GM10266 (cell line): ENCODE results near the gene RSKR.

Experiments
- DNase-seq: peaks from one replicate; pipeline ENCODE4 v3.0.0; 2012; ENCODE audit errors: extremely low spot score
- CTCF ChIP-seq: IDR thresholded peaks from 2 replicates; pipeline ENCODE4 v1.5.1; 2012; ENCODE audit warnings: mild to moderate bottlenecking, low read depth; ENCODE audit not compliant: control insufficient read depth, insufficient read depth; ENCODE audit errors: missing control alignments

The RSKR gene

GRCh38 chr17:28571361-28572122 lies 42.4 kb downstream of the RSKR start, which contains the start of gene PIGS:
PIGS (minus strand) TSS chr17:28571524; CDS start chr17:28571496, 28 bp downstream.
- DNase-seq, result peak; percentile 90
- TF ChIP-seq CTCF, result no peak

GRCh38 chr17:28570716-28571360 lies 43.1 kb downstream of the RSKR start:
- DNase-seq, result no peak
- TF ChIP-seq CTCF, result no peak

- no peak for DNase-seq
These were observed 44.5 kb downstream of the RSKR start for GRCh38 chr17:28569446-28569845.

GRCh38 chr17:28567604-28568003 lies 46.4 kb downstream of the RSKR start:
- peak; percentile 60 for DNase-seq
- no peak for TF ChIP-seq CTCF

More at GRCh38 chr17:28569446-28569845, 44.5 kb downstream of the RSKR start:
- no peak for TF ChIP-seq CTCF

GRCh38 chr17:28563475-28563874 lies 50.5 kb downstream of the RSKR start:
- DNase-seq, result no peak
- TF ChIP-seq CTCF, result no peak
